Measurements from ENCODE around the gene CCDC106.

The CCDC106 gene

GRCh38 chr19:55679343-55680257 lies 31.6 kb downstream of the CCDC106 start:
- FAIRE-seq: no peak

GRCh38 chr19:55680339-55681130 lies 32.5 kb downstream of the CCDC106 start:
- FAIRE-seq (no peak), DNase-seq (ENCODE audit: insufficient read length, low spot score) (no peak)

More at GRCh38 chr19:55679343-55680257, 31.6 kb downstream of the CCDC106 start:
- no peak for DNase-seq (ENCODE audit: insufficient read length, low spot score)

DNA sequence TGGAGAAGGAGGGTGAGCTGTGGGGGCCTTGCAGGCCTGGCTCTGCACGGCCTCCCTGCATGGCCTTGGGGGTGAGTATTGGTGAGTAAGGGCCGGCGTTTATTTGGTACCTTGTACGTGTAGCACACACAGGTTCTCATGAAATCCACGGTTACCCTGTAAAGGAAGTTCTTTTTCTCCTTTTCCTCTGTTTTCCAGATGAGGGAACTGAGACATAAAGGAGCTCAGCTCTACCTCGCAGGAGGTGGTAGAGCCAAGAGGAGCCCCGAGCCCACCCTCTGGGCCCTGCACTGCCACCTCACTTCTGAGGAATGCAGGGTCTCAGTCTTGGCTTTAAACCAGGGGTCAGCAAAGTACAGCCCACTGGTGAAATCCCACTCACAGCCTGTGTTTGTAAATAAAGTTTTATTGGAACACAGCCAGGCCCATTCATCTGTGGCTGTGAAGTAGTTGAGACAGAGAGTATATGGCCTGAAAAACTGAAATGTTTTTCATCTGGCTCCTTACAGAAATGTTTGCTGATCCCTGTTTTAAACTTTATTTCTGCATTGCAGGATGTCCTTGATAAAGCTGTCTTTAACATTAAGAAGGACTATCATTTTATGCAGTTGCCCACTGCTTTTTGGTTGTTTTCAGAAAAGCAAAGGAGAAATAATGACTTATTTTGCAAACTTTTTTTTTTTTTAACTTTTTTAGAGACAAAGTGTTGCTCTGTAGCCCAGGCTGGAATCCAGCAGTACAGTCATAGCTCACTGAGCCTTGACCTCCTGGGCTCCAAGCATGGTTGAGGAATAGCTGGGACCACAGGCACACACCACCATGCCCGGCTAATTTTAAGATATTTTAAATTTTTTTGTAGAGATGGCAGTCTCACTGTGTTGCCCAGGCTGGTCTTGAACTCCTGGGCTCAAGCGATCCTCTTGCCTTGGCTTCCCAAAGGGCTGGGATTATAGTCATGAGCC lies 33.4 kb downstream of the CCDC106 start:
- DNase-seq (ENCODE audit: insufficient read length, low spot score): no peak

GRCh38 chr19:55683449-55684261 lies 35.6 kb downstream of the CCDC106 start:
- FAIRE-seq (no peak), DNase-seq (ENCODE audit: insufficient read length, low spot score) (no peak)

More for the DNA sequence above, 33.4 kb downstream of the CCDC106 start:
- no peak for FAIRE-seq

GRCh38 chr19:55684946-55685681 lies 37.1 kb downstream of the CCDC106 start:
- no peak for DNase-seq (ENCODE audit: insufficient read length, low spot score)
- FAIRE-seq: no peak

DNA sequence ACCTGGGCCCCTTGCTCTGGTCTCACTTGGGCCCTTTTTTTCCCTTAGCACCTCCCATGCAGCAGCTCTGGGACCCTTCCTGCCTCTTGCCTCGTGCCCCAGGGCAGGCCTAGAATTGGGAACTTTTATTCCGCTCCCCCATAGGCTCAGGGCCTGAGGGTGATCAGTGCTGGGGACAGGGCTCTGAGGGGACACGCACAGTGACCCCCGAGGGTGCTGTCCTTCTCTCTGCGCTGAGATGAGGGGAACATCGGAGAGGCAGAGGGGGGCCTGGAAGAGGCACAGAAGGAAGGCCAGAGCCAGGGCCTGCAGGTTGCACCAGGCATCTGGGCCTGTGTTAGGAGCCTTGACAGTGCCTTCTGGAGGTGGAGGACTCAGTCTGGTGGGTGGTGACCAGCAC lies 37.8 kb downstream of the CCDC106 start:
- FAIRE-seq: no peak

DNA sequence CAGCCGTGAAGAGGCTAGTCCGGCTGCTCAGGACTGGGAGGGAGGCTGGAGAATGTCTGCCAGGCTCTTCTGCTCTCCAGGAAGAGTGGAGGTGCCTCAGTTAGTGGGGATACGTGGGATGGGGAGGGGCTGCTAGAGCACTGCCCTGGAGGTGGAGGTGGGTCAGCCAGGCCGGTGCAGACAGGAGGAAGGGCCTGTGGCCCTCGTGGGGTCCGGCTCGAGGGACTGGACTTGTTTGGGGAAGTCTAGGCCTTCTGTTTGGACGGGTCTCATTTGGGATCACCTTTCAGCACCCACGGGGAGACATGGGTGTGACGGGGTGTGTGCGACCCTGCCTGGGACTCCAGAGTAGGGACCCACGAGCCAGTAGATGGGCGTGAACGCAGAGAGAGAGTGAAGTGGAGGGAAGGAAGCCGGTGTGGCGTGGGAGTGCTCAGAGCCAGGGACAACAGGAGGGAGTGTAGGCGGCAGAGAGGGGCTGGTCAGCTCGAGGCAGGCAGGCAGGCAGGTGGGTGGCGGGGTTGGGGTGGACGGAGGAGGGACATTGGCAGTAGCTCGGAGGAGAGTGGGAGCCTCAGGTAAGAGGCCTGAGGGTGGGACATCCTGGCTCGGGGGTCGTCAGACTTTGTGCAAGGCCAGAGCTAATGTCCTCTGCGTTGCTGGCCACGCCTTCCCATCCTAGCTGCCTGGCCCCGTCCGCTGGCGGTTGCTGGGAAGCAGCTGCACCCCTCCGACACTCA lies 38.5 kb downstream of the CCDC106 start:
- FAIRE-seq: no peak

More for the DNA sequence above, 37.8 kb downstream of the CCDC106 start:
- no peak for DNase-seq (ENCODE audit: insufficient read length, low spot score)

DNA sequence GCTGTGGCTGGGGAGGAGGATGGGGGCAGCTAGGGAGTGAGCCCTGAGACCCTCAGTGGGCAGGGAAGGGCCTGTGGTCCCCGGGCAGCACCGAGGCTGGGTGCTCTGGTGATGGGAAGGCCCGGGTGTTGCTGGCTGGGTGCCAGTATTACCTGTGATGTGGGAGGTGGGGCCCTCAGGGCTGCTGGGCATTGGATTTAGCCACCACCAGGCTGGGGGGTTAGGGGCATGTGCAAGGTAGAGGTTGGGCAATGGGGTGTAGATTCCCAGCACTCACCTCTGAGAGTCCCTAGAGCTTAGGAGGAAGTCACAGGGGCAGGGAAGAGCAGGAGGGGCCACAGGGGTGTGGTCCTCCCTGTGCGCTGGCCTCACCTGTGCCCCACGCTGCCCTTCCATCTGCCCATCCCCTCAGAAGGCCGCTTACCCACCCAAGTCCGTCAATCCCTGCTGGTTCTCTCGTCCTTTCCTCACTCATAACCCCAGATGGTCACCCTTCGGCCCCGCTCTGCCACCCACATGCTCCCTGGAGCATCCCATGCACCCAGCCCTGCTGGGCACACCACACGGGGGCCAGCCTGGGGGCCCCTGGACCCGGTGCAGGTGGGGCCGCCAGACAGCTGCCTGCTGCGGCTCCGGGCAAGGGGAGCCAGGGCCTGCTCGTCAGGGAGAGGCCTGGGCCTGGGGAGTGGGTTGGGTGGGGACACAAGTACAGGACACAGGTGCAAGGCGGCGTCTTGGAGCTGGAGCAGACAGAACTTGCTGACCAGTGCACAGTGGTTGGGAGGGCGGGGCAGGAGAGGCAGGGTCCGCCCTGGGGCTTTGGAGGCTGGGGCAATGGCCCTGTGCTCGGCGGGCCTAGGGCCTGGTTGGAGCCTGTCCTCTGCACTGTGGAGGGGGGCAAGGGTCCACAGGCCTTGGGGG lies 39.5 kb downstream of the CCDC106 start:
- DNase-seq (ENCODE audit: insufficient read length, low spot score) (no peak), FAIRE-seq (no peak)

More for the DNA sequence above, 38.5 kb downstream of the CCDC106 start:
- DNase-seq (ENCODE audit: insufficient read length, low spot score): no peak

- FAIRE-seq (no peak), DNase-seq (ENCODE audit: insufficient read length, low spot score) (no peak)
These were observed 40.6 kb downstream of the CCDC106 start for GRCh38 chr19:55688422-55689218.

DNA sequence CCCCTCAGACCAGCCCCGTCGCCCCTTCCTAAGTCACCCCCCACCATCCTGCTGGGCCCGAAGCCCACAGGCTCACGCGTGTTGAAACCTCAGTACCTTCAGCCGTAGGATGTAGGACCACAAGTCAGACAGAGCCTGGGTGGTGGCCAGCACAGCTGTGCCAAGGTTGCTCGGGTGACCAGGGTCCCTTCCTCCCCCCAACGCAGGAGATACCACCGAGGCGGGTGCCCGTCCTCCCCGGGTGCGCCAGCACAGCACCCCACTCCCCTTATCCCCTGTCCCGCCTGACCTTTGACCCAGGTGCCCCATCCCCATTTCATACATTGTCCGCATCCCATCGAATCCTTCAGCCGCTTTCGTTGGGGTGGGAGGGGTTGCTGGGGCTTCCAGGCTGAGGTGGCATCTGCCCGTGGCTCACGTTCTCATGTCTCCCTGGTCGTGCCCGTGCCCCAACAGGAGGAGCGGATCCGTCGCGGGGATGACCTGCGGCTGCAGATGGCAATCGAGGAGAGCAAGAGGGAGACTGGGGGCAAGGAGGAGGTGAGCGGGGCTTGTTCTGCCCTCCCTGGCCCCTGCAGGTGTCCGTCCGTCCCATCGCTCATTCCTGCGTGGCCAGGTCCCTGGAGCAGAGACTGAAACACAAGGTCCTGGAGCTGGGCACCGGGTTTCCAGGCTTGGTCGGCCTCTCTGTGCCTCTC lies 41.5 kb downstream of the CCDC106 start:
- FAIRE-seq: no peak
- no peak for DNase-seq (ENCODE audit: insufficient read length, low spot score)

DNA sequence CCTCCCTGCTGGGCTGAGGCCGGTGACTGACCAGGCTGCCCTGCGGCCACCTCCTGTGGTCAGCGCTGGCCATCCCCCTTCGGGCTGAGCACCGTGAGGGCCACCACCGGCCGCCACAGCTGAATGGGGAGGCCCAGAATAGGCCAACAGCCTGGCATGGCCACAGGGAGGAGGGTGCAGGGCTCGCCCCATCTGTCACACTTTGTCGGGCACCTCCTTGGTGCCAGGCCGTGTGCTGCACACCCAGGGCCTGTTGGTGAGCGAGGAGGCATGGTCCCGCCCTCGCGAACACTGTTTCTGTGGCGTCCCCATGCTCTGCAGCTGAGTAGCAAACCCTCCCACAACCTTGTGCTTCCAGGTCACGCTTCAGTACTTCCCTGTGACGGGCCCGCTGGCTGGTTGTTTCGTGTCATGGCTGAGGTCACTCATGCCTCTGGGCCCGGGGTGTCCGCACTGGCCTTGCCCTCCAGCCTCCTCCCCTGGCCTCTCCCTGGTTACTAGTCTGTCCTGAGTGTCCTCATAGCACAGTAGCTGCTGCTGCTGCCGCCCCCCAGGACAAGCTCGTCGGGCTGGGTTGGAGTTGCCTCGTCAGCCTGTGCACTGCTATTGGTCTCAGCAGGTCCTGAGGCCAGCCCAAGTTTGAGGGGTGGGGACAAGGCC lies 42.2 kb downstream of the CCDC106 start:
- FAIRE-seq (no peak), DNase-seq (ENCODE audit: insufficient read length, low spot score) (no peak)

GRCh38 chr19:55690769-55691545 lies 42.9 kb downstream of the CCDC106 start:
- DNase-seq (ENCODE audit: insufficient read length, low spot score) (no peak), FAIRE-seq (no peak)

- DNase-seq (ENCODE audit: insufficient read length, low spot score): no peak
- FAIRE-seq: no peak
These were observed 43.8 kb downstream of the CCDC106 start for GRCh38 chr19:55691561-55692481.
